Kidney epithelial cell (primary cell): ENCODE results near the gene ACTMAP. TPM values are rescaled to one million over a fixed set of nuclear protein-coding genes. Genes with fewer than 3 reads are reported as not detected.

Source experiments
- DNase-seq: peaks from one replicate; pipeline ENCODE4 v3.0.0-alpha.2; 2010; ENCODE audit warnings: low read depth
- H3K27me3 ChIP-seq: 2 replicates; pipeline ENCODE4 v1.6.0; 2011; ENCODE audit warnings: low read length; ENCODE audit not compliant: control insufficient read depth, insufficient read depth
- H3K36me3 ChIP-seq: 2 replicates; pipeline ENCODE4 v1.5.1; 2011; ENCODE audit warnings: low read length; ENCODE audit not compliant: control insufficient read depth, insufficient read depth
- H3K4me3 ChIP-seq: 2 replicates; pipeline ENCODE4 v1.5.1; 2011; ENCODE audit warnings: low read depth, mild to moderate bottlenecking, control low read depth, low read length
- CTCF ChIP-seq: IDR thresholded peaks from 2 replicates; pipeline ENCODE4 v1.5.1; 2011; ENCODE audit warnings: mild to moderate bottlenecking, moderate library complexity, low read length, control low read depth, inconsistent platforms; ENCODE audit not compliant: insufficient read depth, poor library complexity, severe bottlenecking
- total RNA-seq: library from RNA; depleted of rRNA; stranded (reverse); fragments of >200 nt; gene quantifications from 2 replicates; pipeline ENCODE4 v1.2.3, GENCODE V29; 2015

ACTMAP gene
- total RNA-seq, 1 donor from 2014 or later = 7.2 TPM

- peak; percentile 90 for DNase-seq
- no peak for TF ChIP-seq CTCF
- Histone ChIP-seq H3K36me3 (no peaks in the 10 kb centered on the region), H3K4me3 (peak overlapping the region; percentile 61), H3K27me3 (no peaks in the 10 kb centered on the region)
Measured at GRCh38 chr19:40716031-40716481, 34.2 kb downstream of the ACTMAP start.

DNA sequence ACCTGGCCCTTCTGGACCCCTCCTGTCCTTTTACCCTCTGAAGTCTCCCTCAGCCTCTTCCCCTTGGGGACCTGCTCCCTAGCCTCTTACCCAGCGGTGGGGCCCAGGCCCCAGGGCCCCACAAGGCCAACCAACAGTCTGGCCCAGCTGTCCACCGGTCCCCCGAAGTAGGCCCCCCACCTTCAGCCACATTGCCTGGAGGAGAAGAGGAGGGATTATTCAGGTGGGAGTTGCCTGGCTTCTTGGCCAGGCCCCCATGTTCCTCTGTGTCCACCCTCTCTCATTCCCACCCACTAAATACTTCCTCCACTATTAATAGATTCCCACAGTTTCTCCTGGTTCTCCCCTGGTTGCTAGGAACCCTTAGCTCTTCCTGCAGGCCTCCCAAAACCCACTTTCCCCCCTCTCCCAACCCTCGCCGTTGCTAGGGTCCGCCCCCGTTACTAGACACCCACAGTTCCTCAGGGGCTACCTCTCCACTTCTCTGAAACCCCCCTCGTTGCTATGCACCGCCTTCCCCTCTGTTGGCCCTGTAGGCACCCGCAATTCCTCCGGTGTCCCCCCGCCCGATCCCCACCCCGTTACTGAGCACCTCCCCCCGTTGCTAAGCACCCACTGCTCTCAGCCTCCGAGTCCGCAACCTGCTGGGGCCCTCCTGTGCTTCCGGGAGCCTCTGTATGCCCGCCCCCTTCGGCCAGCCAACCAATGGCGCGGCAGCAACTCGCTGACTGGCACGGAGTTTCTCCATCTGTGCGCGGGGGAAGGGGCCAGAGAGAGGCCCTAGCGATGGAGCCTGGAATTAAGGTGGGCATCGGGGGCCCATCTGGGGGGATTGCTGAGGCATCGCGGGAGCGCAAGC, 35.6 kb downstream of the ACTMAP start:
- peak overlapping the region; percentile 54 for H3K4me3 ChIP-seq
- peaks cover 2% of the 10 kb centered on the region for H3K36me3 ChIP-seq
- TF ChIP-seq CTCF = no peak
- DNase-seq = no peak
- H3K27me3 ChIP-seq = no peaks in the 10 kb centered on the region

DNA sequence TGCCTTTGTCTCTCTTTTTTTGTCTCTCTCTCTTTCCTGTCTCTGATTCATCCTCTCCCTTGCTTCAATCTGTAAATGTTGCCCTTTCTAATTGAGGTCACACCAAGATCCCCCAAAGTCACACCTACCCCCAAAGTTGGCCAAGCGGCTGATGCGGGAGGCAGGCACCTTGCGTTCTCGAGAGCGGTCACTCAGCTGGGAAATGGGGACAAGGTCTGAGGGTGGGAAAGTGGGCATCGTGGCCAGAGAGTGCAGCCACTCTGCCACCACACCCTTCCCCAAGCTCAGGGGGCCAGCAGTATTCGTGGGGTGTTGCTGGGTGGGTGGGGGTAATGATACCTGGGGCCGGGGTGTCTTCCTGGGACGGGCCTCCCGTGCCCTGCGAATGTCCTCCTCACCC, 36.3 kb downstream of the ACTMAP start:
- Histone ChIP-seq H3K27me3 (no peaks in the 10 kb centered on the region), H3K4me3 (peak overlapping the region; percentile 54), H3K36me3 (peaks cover 2% of the 10 kb centered on the region)
- TF ChIP-seq CTCF = no peak
- DNase-seq = no peak

- H3K4me3 ChIP-seq = no peak overlapping the region
- DNase-seq = no peak
- H3K36me3 ChIP-seq = peaks cover 2% of the 10 kb centered on the region
- no peaks in the 10 kb centered on the region for H3K27me3 ChIP-seq
- no peak for TF ChIP-seq CTCF
Measured at GRCh38 chr19:40709817-40710216, 40.5 kb downstream of the ACTMAP start.

DNA sequence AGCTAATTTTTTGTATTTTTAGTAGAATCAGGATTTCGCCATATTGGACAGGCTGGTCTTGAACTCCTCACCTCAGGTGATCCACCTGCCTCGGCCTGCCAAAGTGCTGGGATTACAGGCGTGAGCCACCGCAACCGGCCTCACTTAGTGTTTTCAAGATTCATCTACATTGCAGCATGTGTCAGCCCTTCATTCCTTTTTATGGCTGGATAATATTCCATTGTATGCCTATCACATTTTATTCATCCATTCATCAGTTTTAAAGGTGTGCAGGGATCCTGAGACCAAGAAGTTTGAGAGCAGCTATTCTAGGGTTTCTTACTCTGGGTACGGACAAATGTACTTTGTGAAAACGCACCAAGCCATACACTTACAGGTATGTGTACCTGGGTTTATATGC, 42.7 kb downstream of the ACTMAP start:
- Histone ChIP-seq H3K36me3 (peaks cover 2% of the 10 kb centered on the region), H3K27me3 (no peaks in the 10 kb centered on the region), H3K4me3 (no peak overlapping the region)
- no peak for DNase-seq
- TF ChIP-seq CTCF = no peak
